Mammary epithelial cell (primary cell): Measurements from ENCODE around the gene PRKN.

Experiments
- EZH2 ChIP-seq: IDR thresholded peaks from 2 replicates; pipeline ENCODE4 v1.6.1; 2012; ENCODE audit warnings: low read length, inconsistent platforms, borderline replicate concordance
- TF ChIP-seq, protein P1 (sequence below), 2 donors: IDR thresholded peaks in 1 of 2; conservative IDR thresholded peaks in 1 of 2; 2 replicates each; pipeline ENCODE4 v1.5.1; 2011 to 2012; ENCODE audit warnings: inconsistent platforms in 2 of 2, low read length in 2 of 2, mild to moderate bottlenecking in 2 of 2, control low read depth in 1 of 2, low read depth in 1 of 2; ENCODE audit not compliant: insufficient read depth in 1 of 2; ENCODE audit errors: extremely low read depth in 1 of 2

- TF ChIP-seq, protein P1, sequence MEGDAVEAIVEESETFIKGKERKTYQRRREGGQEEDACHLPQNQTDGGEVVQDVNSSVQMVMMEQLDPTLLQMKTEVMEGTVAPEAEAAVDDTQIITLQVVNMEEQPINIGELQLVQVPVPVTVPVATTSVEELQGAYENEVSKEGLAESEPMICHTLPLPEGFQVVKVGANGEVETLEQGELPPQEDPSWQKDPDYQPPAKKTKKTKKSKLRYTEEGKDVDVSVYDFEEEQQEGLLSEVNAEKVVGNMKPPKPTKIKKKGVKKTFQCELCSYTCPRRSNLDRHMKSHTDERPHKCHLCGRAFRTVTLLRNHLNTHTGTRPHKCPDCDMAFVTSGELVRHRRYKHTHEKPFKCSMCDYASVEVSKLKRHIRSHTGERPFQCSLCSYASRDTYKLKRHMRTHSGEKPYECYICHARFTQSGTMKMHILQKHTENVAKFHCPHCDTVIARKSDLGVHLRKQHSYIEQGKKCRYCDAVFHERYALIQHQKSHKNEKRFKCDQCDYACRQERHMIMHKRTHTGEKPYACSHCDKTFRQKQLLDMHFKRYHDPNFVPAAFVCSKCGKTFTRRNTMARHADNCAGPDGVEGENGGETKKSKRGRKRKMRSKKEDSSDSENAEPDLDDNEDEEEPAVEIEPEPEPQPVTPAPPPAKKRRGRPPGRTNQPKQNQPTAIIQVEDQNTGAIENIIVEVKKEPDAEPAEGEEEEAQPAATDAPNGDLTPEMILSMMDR (conservative IDR thresholded peaks at IDR 0.05 in 1 of 2, IDR thresholded peaks at IDR 0.05 in 1 of 2; ENCODE audit: extremely low read depth in 1 of 2, insufficient read depth in 1 of 2, low read depth in 1 of 2, low read length in 2 of 2), result no peak
- no peak for TF ChIP-seq EZH2
Observed at GRCh38 chr6:162753775-162754174, 26.2 kb upstream of the PRKN start.
